Panc1 (cell line): ENCODE results near the gene SULT4A1.

Source experiments
- POLR2AphosphoS5 ChIP-seq: IDR thresholded peaks from 2 replicates; pipeline ENCODE4 v1.6.1; 2012; ENCODE audit warnings: mild to moderate bottlenecking, low read depth, low read length, moderate library complexity
- SIN3A ChIP-seq: IDR thresholded peaks from 2 replicates; pipeline ENCODE4 v1.6.1; 2012; ENCODE audit warnings: low read depth, mild to moderate bottlenecking, low read length, moderate library complexity, borderline replicate concordance; ENCODE audit not compliant: insufficient read depth

- TF ChIP-seq SIN3A, result no peak
- TF ChIP-seq POLR2AphosphoS5, result no peak
Observed at GRCh38 chr22:43878831-43879550, 16.7 kb upstream of the SULT4A1 start.
